Esophagus muscularis mucosa (tissue), 4 donors: ENCODE data around the gene UCK1.

ENCODE experiments used
- EP300 ChIP-seq: sonication (generic); formaldehyde crosslinking; IDR thresholded peaks from one replicate; pipeline ENCODE4 v1.6.1; 2017; ENCODE audit warnings: antibody characterized with exemption
- POLR2A ChIP-seq: fragments of 450-650 bp; IDR thresholded peaks from one replicate; pipeline ENCODE4 v1.6.1; 2017; ENCODE audit warnings: antibody characterized with exemption, moderate library complexity, mild to moderate bottlenecking, low read depth
- POLR2AphosphoS5 ChIP-seq, 2 donors: sonication (generic); formaldehyde crosslinking; IDR thresholded peaks; one replicate each; pipeline ENCODE4 v1.6.1; 2017; ENCODE audit warnings: antibody characterized with exemption in 2 of 2
- TF ChIP-seq, protein P1 (sequence below), 3 experiments: fragments of 200-600 bp in 2 of 3; fragments of 450-650 bp in 1 of 3; sonication (generic) in 2 of 3; IDR thresholded peaks; one replicate each; pipeline ENCODE4 v1.5.1; 2017 to 2019; ENCODE audit warnings: antibody characterized with exemption in 3 of 3, mild to moderate bottlenecking in 2 of 3, moderate library complexity in 1 of 3

GRCh38 chr9:131483319-131484050 lies 47.6 kb downstream of the UCK1 start:
- TF ChIP-seq, protein P1, sequence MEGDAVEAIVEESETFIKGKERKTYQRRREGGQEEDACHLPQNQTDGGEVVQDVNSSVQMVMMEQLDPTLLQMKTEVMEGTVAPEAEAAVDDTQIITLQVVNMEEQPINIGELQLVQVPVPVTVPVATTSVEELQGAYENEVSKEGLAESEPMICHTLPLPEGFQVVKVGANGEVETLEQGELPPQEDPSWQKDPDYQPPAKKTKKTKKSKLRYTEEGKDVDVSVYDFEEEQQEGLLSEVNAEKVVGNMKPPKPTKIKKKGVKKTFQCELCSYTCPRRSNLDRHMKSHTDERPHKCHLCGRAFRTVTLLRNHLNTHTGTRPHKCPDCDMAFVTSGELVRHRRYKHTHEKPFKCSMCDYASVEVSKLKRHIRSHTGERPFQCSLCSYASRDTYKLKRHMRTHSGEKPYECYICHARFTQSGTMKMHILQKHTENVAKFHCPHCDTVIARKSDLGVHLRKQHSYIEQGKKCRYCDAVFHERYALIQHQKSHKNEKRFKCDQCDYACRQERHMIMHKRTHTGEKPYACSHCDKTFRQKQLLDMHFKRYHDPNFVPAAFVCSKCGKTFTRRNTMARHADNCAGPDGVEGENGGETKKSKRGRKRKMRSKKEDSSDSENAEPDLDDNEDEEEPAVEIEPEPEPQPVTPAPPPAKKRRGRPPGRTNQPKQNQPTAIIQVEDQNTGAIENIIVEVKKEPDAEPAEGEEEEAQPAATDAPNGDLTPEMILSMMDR (IDR thresholded peaks at IDR 0.05) = no peak
- TF ChIP-seq EP300 (peak; percentile 38), POLR2AphosphoS5 (IDR thresholded peaks at IDR 0.05) (peak; percentile 78 to 86), POLR2A (no peak)
